Thoracic aorta (tissue), 2 donors: ENCODE data around the gene ALCAM. TPM values are rescaled to one million over a fixed set of nuclear protein-coding genes. Genes with fewer than 3 reads are reported as not detected.

Experiments used
- ATAC-seq: fragments of 150-250 bp; one replicate; pipeline ENCODE4 v1.8.0; 2017; ENCODE audit warnings: low read depth; ENCODE audit not compliant: insufficient number of reproducible peaks, low FRiP score
- DNase-seq: peaks from one replicate; pipeline ENCODE4 v3.0.0-alpha.2; 2020; ENCODE audit warnings: low spot score
- H3K27ac ChIP-seq, 2 donors: fragments of 200-600 bp; sonication (generic); 1 replicate in 1 of 2; 2 replicates in 1 of 2; pipeline ENCODE4 v1.5.1; 2016; ENCODE audit warnings: mild to moderate bottlenecking in 2 of 2, moderate library complexity in 2 of 2
- H3K27me3 ChIP-seq: fragments of 200-600 bp; sonication (generic); replicated peaks from 2 replicates; pipeline ENCODE4 v1.6.0; 2016; ENCODE audit warnings: mild to moderate bottlenecking; ENCODE audit not compliant: insufficient read depth
- H3K36me3 ChIP-seq: fragments of 200-600 bp; sonication (generic); one replicate; pipeline ENCODE4 v1.5.1; 2016
- H3K4me1 ChIP-seq, 2 donors: fragments of 200-600 bp; sonication (generic); 1 replicate in 1 of 2; 2 replicates in 1 of 2; pipeline versions ENCODE4 v1.5.1 to v1.6.0; 2016; ENCODE audit warnings: low read depth in 2 of 2, mild to moderate bottlenecking in 1 of 2; ENCODE audit not compliant: control insufficient read depth in 1 of 2
- H3K4me3 ChIP-seq: fragments of 200-600 bp; sonication (generic); 2 replicates; pipeline ENCODE4 v1.5.1; 2016; ENCODE audit warnings: mild to moderate bottlenecking
- H3K9me3 ChIP-seq: fragments of 200-600 bp; sonication (generic); 2 replicates; pipeline ENCODE4 v1.5.1; 2016
- CTCF ChIP-seq: fragments of 200-600 bp; sonication (generic); IDR thresholded peaks from one replicate; pipeline ENCODE4 v1.5.1; 2019; ENCODE audit warnings: antibody characterized with exemption
- total RNA-seq, 2 donors: library from RNA; depleted of rRNA; stranded (reverse); fragments of >200 nt; gene quantifications; one replicate each; pipeline versions ENCODE4 v1.1.0 to v1.2.3, GENCODE V29; 2016

Gene ALCAM
- total RNA-seq, 2 donors from 2014 or later, result 109 to 122 TPM

- ATAC-seq (no peak), DNase-seq (no peak)
- H3K27ac ChIP-seq, result no peak overlapping the region
- no peak for TF ChIP-seq CTCF
- H3K9me3 ChIP-seq, result no peaks in the 10 kb centered on the region
- no peaks in the 10 kb centered on the region for H3K36me3 ChIP-seq
- H3K27me3 ChIP-seq, result no peaks in the 10 kb centered on the region
- H3K4me3 ChIP-seq, result no peak overlapping the region
- H3K4me1 ChIP-seq, result no peaks in the 10 kb centered on the region
Measured at GRCh38 chr3:105470851-105471250, 104.1 kb downstream of the ALCAM start.

GRCh38 chr3:105473521-105474223 is 107.0 kb downstream of the ALCAM start:
- DNase-seq, result no peak

GRCh38 chr3:105480768-105481167 is 114.1 kb downstream of the ALCAM start:
- DNase-seq (no peak), ATAC-seq (no peak)
- Histone ChIP-seq H3K27me3 (no peaks in the 10 kb centered on the region), H3K4me3 (no peak overlapping the region), H3K9me3 (peaks cover 3% of the 10 kb centered on the region), H3K36me3 (no peaks in the 10 kb centered on the region), H3K4me1 (no peaks in the 10 kb centered on the region), H3K27ac (no peak overlapping the region)
- no peak for TF ChIP-seq CTCF

More at GRCh38 chr3:105473521-105474223, 107.0 kb downstream of the ALCAM start:
- H3K4me1 ChIP-seq, result no peaks in the 10 kb centered on the region
- TF ChIP-seq CTCF, result no peak
- no peaks in the 10 kb centered on the region for H3K36me3 ChIP-seq
- H3K27ac ChIP-seq, result no peak overlapping the region
- peaks cover 3% of the 10 kb centered on the region for H3K9me3 ChIP-seq
- H3K4me3 ChIP-seq, result no peak overlapping the region
- no peaks in the 10 kb centered on the region for H3K27me3 ChIP-seq
- no peak for ATAC-seq

- no peak for TF ChIP-seq CTCF
- Histone ChIP-seq H3K4me3 (no peak overlapping the region), H3K27me3 (no peaks in the 10 kb centered on the region), H3K36me3 (no peaks in the 10 kb centered on the region), H3K4me1 (no peaks in the 10 kb centered on the region), H3K9me3 (no peaks in the 10 kb centered on the region), H3K27ac (no peak overlapping the region)
- no peak for ATAC-seq
- no peak for DNase-seq
Measured at GRCh38 chr3:105483476-105483875, 116.8 kb downstream of the ALCAM start.

GRCh38 chr3:105490045-105490444 is 123.3 kb downstream of the ALCAM start:
- H3K27ac ChIP-seq, result no peak overlapping the region
- TF ChIP-seq CTCF, result no peak
- H3K4me1 ChIP-seq, result peaks cover 1 to 7% of the 10 kb centered on the region in 2 donors
- ATAC-seq (no peak), DNase-seq (no peak)
- H3K4me3 ChIP-seq, result no peak overlapping the region
- no peaks in the 10 kb centered on the region for H3K9me3 ChIP-seq
- no peaks in the 10 kb centered on the region for H3K27me3 ChIP-seq
- no peaks in the 10 kb centered on the region for H3K36me3 ChIP-seq
